ENCODE measurements around the gene YTHDF2. TPM values are rescaled to one million over a fixed set of nuclear protein-coding genes. Genes with fewer than 3 reads are reported as not detected.

Gene YTHDF2
- total RNA-seq, 1 experiment from 2014 or later = 55.0 TPM

DNA sequence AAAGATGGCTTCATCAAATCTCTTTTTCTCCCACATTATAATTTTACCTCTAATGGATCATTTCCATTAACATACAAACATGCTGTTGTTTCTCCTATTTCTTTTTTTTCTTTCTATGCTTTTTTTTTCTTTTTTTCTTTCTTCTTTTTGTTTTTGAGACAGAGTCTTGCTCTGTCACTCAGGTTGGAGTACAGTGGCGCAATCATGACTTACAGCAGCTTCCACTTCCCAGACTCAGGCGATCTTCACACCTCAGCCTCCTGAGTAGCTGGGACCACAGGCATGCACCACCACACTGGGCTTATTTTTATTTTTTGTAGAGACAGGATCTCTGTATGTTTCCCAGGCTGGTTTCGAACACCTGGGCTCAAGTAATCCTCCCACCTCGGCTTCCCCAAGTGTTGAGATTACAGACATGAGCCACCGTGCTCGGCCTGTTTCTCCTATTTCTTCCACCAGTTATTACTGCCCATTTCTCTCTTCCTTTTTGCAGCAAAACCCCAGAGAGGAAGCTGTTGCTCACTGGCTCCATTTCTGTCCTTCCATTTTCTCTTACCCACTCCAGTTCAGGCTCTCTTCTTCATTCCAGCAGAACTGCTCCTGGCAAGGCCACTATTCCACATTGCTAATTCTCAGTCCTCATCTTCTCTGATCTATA, 43.1 kb downstream of the YTHDF2 start:
- H3K27ac ChIP-seq (ENCODE audit: low read length) = no peak overlapping the region
- H3K9me2 ChIP-seq (replicated peaks; ENCODE audit: low read length) = no peaks in the 10 kb centered on the region
- no peaks in the 10 kb centered on the region for H3K79me2 ChIP-seq (ENCODE audit: low read length)
- H4K20me1 ChIP-seq (ENCODE audit: low read length) = no peaks in the 10 kb centered on the region
- no TSS peak for BruUV-seq (replicated peaks)
- no peak overlapping the region for H3K9ac ChIP-seq (ENCODE audit: low read length)
- intact Hi-C loops (cut with micrococcal nuclease) = no loop called here
- CTCF ChIA-PET = interaction anchor here (0.6 kb wide), 1 partner anchor 137 kb away, joined by 22 read pairs; no protein-coding TSS in a partner anchor
- H3K9me3 ChIP-seq (ENCODE audit: low read length) = no peaks in the 10 kb centered on the region
- H3K36me3 ChIP-seq (ENCODE audit: low read depth, low read length) = no peaks in the 10 kb centered on the region
- no peak overlapping the region for H3K4me2 ChIP-seq (ENCODE audit: low read length)
- H3K27me3 ChIP-seq (ENCODE audit: low read length) = no peaks in the 10 kb centered on the region
- POLR2A ChIA-PET (ENCODE audit: unreplicated experiment) = no interaction called here
- no peaks in the 10 kb centered on the region for H3F3A ChIP-seq (ENCODE audit: low read length, unreplicated experiment)
- no peak for ATAC-seq
- no peak overlapping the region for H2AFZ ChIP-seq (ENCODE audit: low read length)
- H3K4me1 ChIP-seq (ENCODE audit: insufficient read depth, low read length) = no peaks in the 10 kb centered on the region
- no peak for TF ChIP-seq EZH2phosphoT487 (IDR thresholded peaks at IDR 0.05; ENCODE audit: borderline replicate concordance, low read length)
- TF ChIP-seq EZH2 (IDR thresholded peaks at IDR 0.05; ENCODE audit: low read length, unreplicated experiment) = no peak
- TF ChIP-seq, protein P1, sequence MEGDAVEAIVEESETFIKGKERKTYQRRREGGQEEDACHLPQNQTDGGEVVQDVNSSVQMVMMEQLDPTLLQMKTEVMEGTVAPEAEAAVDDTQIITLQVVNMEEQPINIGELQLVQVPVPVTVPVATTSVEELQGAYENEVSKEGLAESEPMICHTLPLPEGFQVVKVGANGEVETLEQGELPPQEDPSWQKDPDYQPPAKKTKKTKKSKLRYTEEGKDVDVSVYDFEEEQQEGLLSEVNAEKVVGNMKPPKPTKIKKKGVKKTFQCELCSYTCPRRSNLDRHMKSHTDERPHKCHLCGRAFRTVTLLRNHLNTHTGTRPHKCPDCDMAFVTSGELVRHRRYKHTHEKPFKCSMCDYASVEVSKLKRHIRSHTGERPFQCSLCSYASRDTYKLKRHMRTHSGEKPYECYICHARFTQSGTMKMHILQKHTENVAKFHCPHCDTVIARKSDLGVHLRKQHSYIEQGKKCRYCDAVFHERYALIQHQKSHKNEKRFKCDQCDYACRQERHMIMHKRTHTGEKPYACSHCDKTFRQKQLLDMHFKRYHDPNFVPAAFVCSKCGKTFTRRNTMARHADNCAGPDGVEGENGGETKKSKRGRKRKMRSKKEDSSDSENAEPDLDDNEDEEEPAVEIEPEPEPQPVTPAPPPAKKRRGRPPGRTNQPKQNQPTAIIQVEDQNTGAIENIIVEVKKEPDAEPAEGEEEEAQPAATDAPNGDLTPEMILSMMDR (conservative IDR thresholded peaks at IDR 0.05; ENCODE audit: low read depth, low read length) = no peak
- no peak for DNase-seq
- H3K4me3 ChIP-seq (ENCODE audit: low read length) = no peak overlapping the region

- Histone ChIP-seq H3K9me2 (replicated peaks; ENCODE audit: low read length) (no peaks in the 10 kb centered on the region), H3K4me2 (ENCODE audit: low read length) (no peak overlapping the region), H3K9me3 (ENCODE audit: low read length) (no peaks in the 10 kb centered on the region), H4K20me1 (ENCODE audit: low read length) (no peaks in the 10 kb centered on the region), H3F3A (ENCODE audit: low read length, unreplicated experiment) (no peaks in the 10 kb centered on the region), H3K79me2 (ENCODE audit: low read length) (no peaks in the 10 kb centered on the region), H3K4me3 (ENCODE audit: low read length) (no peak overlapping the region), H3K36me3 (ENCODE audit: low read depth, low read length) (no peaks in the 10 kb centered on the region), H3K27me3 (ENCODE audit: low read length) (no peaks in the 10 kb centered on the region), H3K9ac (ENCODE audit: low read length) (no peak overlapping the region), H3K4me1 (ENCODE audit: insufficient read depth, low read length) (no peaks in the 10 kb centered on the region), H3K27ac (ENCODE audit: low read length) (no peak overlapping the region), H2AFZ (ENCODE audit: low read length) (no peak overlapping the region)
- ChIA-PET CTCF (no interaction called here), POLR2A (ENCODE audit: unreplicated experiment) (no interaction called here)
- BruUV-seq (replicated peaks) = no TSS peak
- no peak for DNase-seq
- no peak for ATAC-seq
- TF ChIP-seq EZH2phosphoT487 (IDR thresholded peaks at IDR 0.05; ENCODE audit: borderline replicate concordance, low read length) = no peak
- TF ChIP-seq, protein P1 (conservative IDR thresholded peaks at IDR 0.05; ENCODE audit: low read depth, low read length) = no peak
- TF ChIP-seq EZH2 (IDR thresholded peaks at IDR 0.05; ENCODE audit: low read length, unreplicated experiment) = no peak
- intact Hi-C loops (cut with micrococcal nuclease) = no loop called here
These were observed 44.6 kb downstream of the YTHDF2 start for GRCh38 chr1:28781305-28781704.

GRCh38 chr1:28782011-28782410, 45.3 kb downstream of the YTHDF2 start:
- ATAC-seq (no peak), DNase-seq (no peak)
- H3K4me3 ChIP-seq (ENCODE audit: low read length) = no peak overlapping the region
- H3K36me3 ChIP-seq (ENCODE audit: low read depth, low read length) = no peaks in the 10 kb centered on the region
- no peaks in the 10 kb centered on the region for H3K4me1 ChIP-seq (ENCODE audit: insufficient read depth, low read length)
- no peak overlapping the region for H2AFZ ChIP-seq (ENCODE audit: low read length)
- no peak overlapping the region for H3K4me2 ChIP-seq (ENCODE audit: low read length)
- H3K27me3 ChIP-seq (ENCODE audit: low read length) = no peaks in the 10 kb centered on the region
- no peaks in the 10 kb centered on the region for H4K20me1 ChIP-seq (ENCODE audit: low read length)
- POLR2A ChIA-PET (ENCODE audit: unreplicated experiment) = no interaction called here
- no peak overlapping the region for H3K9ac ChIP-seq (ENCODE audit: low read length)
- no peak overlapping the region for H3K27ac ChIP-seq (ENCODE audit: low read length)
- no peaks in the 10 kb centered on the region for H3K9me2 ChIP-seq (replicated peaks; ENCODE audit: low read length)
- H3F3A ChIP-seq (ENCODE audit: low read length, unreplicated experiment) = no peaks in the 10 kb centered on the region
- BruUV-seq (replicated peaks) = no TSS peak
- TF ChIP-seq EZH2phosphoT487 (IDR thresholded peaks at IDR 0.05; ENCODE audit: borderline replicate concordance, low read length) (no peak), EZH2 (IDR thresholded peaks at IDR 0.05; ENCODE audit: low read length, unreplicated experiment) (no peak)
- TF ChIP-seq, protein P1 (conservative IDR thresholded peaks at IDR 0.05; ENCODE audit: low read depth, low read length) = no peak
- intact Hi-C loops (cut with micrococcal nuclease) = no loop called here
- no peaks in the 10 kb centered on the region for H3K9me3 ChIP-seq (ENCODE audit: low read length)
- CTCF ChIA-PET = interaction anchor here (0.6 kb wide), 1 partner anchor 94 kb away, joined by 4 read pairs; no protein-coding TSS in a partner anchor
- no peaks in the 10 kb centered on the region for H3K79me2 ChIP-seq (ENCODE audit: low read length)

Measured in PC-3 (cell line).